HG03060 (cell line): ENCODE measurements around the gene EGFR.

Experiments
- ATAC-seq: cut with Tn5 transposase; IDR thresholded peaks from one replicate; pipeline ENCODE4 v1.9.1; 2021; ENCODE audit warnings: low read depth, moderate number of reproducible peaks; ENCODE audit not compliant: unreplicated experiment

EGFR gene

DNA sequence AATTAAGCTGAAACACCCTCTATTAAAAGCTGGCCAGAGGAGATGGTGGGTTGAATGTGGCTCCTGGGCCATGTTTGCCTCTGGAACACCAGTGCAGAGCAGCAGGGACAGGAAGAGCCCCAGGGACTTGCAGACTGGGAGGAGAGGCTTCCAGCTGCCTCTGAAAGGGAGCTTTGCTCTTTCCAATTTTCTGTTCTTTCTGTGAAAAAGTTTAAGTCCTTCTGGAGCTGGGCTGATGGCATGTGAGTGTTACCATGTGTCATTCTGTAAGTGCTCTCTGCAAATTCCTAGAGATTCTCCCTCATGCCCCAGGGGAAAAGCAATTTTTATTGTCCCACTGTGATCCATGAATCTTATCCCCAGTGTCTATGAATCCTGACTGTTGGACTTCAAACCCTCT lies 233.6 kb downstream of the EGFR start:
- no peak for ATAC-seq

DNA sequence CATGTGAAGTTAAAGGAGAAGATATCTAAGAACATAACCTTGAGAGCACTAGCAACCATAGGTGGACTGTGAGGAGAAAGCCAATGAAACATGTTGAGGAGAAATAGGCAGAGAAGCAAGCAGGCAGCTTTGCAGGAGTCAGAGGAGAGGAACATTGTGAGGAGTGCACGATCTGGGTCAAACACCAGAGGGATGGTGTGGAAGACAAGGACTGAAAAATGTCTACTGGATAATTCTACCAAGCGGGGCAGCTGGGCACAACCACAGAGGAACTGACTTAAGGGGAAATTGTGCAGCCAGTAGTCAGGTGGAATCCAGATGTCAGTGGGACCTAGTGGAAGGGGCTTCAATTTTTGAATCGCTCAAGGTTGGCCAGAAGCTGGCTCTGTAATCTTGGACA lies 234.4 kb downstream of the EGFR start:
- ATAC-seq, result no peak

DNA sequence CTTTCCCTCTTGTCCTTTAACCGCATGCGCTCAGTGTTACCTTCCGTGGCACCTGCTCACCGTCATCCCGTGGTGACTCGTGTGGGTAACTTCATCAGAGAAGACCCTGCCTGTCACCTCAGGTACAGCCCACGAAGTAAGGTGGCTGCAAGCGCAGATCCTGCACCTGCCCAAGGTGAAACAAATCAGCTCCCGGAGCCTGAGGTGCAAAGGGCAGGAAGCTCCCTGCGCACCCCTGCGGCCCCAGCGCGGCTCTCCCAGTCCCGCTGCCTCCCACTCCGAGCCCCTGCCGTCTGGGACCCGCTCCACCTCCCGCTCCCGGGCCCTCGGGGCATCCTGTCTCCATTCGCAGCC lies 235.4 kb downstream of the EGFR start:
- no peak for ATAC-seq

DNA sequence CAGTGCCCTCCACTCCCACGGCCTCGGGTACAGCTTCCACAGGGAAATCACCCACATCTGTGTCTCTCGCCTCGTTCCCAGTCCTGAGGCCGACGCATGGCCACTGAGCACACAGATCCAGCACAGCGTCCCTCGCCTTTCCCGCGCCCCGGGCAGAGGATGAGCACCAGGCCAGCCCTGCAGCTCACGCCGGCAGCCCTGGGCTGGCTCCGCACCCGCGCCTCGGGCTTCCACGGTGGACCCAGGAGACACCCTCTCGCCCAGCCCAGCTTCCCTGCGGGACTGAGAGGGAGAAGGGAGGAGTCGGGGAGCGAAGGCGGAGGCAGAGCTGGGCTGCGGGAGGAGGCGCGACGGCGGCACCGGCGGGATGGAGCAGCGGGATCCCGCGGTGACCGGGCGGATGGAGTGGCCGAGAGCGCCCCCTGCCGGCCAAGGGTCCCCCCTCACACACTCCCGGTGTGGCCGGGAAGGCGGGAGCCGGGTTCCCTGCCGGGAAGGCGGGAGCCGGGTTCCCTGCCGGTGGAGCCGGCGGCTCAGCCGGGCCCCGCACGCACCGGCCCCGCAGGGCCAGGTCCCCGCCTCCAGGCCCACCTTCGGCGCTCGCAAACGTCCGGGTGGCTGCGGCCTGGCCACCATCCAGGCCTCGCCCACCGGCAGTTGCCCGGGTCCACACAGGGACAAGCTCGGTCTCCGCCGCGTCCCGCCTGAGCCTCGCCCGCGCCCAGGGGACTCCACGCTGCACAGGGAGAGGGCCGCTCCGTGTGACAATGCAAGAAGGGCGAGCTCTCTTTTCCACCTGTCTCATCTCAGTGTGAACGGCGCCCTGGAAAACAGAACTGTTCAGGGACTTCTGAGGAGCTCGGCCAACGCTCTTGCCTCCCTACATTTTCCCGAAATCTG lies 236.0 kb downstream of the EGFR start:
- peak; percentile 28 for ATAC-seq

DNA sequence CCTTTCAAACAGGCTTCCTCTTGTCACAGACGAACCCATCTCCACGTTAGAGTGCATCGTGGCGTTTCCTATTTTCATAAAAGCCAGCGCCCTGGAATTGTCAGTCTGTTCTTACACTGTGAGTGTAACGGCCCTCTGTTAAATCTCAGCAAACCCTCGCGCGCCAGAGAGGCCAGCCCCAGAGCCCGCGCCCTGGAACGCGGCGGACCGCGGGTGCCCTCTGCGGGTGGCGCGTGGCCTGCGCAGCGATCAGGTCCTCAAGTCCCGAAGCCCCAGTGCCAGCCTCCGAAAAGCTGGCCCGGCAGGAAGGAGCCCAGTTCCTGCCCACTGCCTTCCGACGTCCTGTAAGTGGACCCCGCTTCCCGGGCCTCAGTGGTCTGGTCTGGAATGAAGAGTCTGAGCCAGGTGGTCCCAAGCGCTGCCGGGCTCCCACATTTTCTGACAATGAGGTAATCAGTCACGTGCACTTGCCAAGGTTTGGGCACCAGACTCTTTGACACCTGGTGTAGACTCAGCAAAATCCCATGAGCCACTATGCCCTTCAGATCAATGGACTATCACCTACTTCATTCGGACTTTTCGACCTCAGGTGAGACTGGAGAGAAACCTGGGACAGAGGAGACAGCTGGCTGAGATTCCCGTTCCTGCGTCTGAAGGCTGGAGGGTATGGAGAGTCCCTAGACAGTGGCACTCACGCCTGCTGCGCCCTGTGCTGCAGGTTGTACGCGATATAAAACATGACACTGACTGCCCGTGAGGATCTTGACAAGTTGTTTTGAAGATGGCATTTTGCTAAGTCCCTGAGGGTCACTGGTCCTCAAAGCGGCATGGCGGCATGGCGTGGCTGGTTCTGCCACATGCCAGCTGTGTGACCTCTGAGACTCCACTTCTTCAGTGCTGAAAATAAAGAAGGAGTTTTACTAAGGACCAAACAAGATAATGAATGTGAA lies 237.0 kb downstream of the EGFR start:
- ATAC-seq, result peak; percentile 56

DNA sequence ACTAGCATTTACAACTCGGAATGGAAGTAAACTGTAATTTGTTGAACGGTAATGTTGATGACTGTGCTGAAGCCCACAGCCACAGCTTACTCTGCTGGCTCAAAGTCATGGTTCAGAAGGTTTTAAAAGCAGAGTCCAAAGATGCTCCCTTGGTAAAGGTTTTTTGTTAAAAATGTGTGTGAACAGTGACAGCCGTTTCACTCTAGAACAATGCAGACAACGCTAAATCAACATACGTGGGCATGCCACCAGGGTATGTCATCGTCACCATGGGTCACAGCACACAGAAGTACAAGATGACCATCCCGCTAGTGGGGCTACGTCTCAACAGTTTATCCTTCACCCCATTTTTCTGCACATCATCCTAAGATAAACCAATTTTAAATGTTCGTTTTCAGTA lies 239.8 kb downstream of the EGFR start:
- no peak for ATAC-seq

DNA sequence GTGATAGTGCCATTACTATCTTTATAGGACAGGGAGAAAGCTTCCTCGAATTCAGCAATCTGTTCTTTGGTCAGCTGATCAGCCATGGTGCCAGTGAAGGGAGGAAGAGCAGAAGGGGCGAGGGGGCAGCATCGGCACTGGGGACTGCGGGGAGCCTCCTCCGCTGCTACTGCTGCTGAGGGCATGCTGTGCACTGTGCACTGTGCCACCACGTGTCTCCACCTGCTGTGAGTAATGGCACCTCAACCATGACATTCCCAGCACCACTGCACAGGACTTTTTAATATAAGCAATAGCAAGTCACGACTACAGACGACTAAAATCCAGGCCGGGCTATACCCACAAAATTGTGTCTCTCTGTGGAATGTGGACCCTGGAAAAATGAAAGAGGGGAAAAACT lies 241.4 kb downstream of the EGFR start:
- no peak for ATAC-seq

DNA sequence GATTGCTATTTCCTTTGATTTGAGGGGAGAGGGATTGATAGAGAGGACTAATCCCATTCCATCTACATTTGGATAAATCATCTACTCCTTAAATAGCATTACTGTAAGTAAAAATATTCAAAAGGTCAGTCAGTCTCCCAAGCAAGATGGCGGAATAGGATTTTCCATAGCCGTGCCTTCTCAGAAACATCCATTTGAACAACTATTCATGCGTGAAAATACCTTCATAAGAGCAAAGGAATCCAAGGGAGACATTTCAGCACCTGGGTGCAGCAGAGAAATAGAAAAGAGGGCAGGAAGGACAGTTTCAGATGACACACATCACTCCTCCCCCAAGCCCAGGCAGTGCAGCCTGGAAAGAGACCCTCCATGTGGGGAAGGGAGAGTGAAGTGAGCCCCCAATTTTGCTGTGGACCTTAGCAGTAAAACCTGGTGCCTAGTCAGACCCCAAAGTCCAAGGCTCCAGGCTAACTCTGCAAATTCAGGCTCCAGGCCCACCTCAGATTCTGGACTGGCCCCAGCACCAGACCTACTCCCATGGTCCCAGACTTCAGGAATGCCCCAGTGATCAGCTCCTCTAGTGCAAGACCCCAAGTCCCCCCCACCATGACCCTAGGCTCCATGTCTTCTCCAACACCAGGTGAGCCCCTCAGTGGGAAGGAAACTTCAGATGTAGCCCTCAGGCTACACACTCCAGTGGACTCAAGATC lies 242.0 kb downstream of the EGFR start:
- ATAC-seq, result no peak
